GM18520 (cell line): ENCODE results near the gene FOXO3.

Source experiments
- ATAC-seq: cut with Tn5 transposase; IDR thresholded peaks from one replicate; pipeline ENCODE4 v1.9.1; 2021; ENCODE audit not compliant: unreplicated experiment

FOXO3 gene

GRCh38 chr6:108626777-108627176 is 66.1 kb downstream of the FOXO3 start:
- no peak for ATAC-seq

DNA sequence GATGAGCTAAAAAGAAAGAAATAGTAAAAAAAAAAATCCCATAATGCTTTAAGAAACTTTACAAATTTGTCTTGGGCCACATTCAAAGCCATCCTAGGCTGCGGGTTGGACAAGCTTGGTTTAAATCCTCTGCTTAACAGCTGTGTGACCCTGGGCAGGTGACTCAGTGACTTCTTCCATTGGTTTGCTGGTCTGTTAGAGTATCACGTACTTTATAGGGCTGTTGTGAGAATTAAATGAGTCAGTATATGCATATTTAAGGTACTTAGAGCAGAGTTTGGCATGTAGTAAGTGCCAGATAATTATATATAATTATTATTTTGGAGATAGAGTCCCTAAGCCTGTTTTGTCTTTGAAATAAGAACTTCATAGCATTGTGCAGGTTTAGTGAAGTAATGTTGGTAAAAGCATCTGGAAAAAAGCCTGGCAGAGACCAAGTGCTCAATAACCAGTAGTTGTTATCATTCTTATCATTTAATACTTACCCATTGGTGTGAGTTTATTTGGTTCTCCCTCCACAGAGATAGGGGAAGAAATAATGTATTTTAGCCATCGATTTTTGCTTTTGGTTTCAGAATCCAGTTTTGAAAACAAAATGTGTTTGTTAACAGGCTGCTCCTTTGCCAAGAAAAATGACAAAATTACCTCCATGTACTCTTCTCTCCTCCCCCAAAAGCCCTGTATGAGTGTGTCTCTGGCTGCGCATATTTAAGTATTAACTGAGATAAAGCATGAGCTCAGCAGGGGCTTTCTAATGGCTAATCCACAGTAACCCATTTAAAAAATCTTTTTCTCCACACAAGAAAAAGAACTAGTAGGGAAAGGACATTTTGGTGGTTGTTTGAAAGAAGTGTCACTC is 67.2 kb downstream of the FOXO3 start:
- ATAC-seq, result no peak

- ATAC-seq, result no peak
These were observed 69.5 kb downstream of the FOXO3 start for GRCh38 chr6:108630050-108630714.

DNA sequence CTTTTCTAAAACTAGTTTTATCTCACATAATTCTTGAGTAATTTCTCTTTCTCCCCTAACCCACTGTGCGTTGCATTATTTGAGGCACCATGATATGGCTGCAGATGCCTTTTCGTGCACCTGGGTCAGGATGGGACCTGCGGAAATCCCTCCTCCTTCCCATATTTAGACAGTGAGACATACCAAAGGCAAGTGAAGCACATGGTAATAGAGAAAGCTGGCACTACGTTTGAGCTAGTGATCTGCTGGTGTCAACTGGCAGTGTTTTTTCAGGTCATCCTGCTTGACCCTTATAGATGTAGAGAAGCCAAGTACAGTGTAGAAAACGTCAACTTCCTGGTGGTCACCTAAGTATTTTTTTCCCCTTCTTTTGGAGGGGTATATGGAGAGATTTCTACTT is 71.7 kb downstream of the FOXO3 start:
- no peak for ATAC-seq

DNA sequence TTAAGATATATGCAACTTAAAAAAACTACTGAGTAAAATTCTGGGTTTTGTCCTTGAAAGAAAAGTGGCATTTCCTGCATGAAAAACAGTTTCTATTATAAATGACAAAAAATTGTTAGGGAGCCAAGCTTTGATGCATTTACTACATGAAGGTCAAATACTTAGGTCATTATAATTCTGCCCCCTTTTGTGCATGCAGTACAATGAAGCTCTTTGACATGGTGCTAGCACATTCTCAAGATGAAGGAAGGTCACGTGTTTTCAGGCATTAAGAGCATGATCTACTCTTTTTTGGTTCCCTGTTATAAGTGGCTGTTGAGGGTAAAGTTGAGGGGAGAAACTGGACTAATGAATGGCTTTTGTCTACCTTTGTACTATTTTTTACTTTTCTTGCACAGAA is 72.7 kb downstream of the FOXO3 start:
- no peak for ATAC-seq

- no peak for ATAC-seq
These were observed 74.9 kb downstream of the FOXO3 start for GRCh38 chr6:108635505-108636226.

DNA sequence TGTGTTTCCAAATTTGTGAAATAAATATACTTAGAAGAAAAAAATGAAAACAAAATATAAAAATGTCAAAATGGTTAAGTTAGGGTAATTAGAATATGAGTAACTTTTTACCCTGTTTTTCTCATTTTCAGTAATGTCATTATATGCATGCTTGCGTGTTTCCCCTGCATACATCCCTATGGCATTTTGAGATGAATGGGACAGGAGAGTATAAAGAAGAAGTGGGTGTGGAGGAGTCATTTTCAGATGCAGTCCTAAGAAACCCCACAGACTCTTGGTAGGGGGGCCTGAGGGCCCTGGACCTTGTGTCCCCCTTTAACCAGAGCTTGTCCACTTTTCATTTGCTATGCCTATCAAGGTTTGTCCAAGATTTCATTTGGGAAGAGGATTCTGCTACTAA is 77.2 kb downstream of the FOXO3 start:
- no peak for ATAC-seq

DNA sequence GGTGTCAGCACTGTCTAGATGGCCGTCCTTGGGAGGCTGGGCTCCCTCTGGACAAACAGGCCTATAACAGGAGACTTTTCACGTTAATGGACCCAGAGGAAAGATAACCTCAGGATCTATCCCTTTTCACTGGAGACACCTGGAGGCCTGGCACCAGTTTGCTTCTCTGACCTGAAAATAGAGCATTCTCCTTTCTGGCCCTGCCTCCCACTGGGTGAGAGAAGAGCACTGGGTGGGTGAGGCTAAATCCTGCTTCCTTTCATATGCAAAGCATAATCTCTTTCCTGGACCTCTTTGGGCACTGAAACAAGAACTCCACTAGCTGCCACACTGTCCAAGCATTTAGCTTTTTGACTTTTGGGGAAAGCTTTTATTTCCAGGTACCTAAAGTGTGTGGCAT is 78.3 kb downstream of the FOXO3 start:
- ATAC-seq, result no peak

DNA sequence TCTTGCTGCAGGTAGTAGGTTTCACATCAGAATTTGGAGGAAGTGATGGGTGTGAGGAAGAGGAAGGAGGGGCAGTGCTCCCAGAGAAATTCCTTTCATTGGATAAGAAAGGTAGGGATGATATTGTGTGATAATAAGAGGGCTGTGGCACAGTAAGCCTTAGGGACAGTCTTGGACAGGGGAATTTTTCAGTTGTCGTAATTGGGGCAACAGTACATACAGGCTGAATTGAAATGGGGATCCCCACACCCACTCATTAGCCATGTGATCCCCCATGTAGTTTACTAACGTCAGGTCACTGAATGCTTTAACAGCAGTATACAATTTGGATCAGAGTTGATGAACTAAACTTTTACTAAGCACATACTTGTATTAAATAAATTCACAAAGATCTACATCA is 79.4 kb downstream of the FOXO3 start:
- no peak for ATAC-seq

GRCh38 chr6:108643184-108643583 is 82.5 kb downstream of the FOXO3 start:
- ATAC-seq, result no peak

DNA sequence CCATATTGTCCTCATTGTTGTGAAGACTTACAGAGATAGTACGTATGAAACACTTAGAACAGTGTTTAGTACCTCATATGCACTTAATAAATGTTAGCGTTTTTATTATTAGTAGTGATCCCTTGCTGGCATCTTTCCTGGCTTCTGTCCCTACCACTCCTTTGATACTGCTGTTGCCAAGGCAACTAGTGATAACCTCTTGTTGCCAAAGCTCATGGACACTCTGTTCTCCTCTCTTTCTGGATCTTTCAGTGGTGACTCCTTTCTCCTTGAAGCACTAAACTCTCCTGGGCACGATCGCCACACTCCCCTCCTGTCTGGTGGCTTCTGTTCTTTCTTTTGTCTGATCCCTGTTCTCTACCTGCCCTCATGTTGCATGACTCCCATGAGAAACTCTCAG is 83.5 kb downstream of the FOXO3 start:
- no peak for ATAC-seq

DNA sequence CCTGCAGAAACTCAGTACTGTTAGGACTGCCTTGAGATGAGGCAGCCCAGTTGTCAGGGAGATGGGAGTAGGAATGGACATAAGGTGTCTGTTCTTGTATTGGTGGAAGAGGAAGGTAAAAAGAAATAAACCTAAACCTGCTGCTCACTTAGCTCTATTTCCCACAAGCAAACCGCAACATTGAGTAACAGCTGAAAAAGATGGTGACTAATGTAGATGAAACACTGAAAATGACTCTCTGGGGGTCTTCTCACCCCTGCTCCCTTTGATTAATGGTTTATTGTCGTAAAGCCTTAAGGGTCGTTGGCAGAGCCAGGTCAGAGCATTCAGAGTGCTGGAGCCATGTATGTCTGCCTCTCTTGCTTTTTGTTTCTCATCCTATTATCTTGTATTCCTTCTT is 87.5 kb downstream of the FOXO3 start:
- no peak for ATAC-seq

DNA sequence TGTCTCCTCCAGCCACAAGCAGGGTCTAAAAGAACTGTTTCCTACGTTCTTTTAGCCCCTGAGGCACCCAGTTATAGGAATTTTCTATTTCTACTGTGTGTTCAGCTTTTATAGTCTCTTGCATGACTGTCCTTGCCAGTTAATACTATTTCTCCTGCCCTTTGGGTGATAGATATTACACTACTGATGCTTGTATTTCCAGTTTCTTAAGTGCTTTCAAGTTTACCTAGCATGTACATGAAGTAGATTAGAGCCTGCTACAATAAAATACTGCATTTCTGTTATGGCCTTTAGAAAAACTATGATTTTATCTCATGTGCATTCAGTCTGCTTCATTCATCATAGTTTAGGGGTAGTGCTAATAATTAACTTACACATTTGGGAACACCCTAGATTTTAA is 89.6 kb downstream of the FOXO3 start:
- ATAC-seq, result no peak

GRCh38 chr6:108650781-108651180 is 90.1 kb downstream of the FOXO3 start:
- no peak for ATAC-seq

DNA sequence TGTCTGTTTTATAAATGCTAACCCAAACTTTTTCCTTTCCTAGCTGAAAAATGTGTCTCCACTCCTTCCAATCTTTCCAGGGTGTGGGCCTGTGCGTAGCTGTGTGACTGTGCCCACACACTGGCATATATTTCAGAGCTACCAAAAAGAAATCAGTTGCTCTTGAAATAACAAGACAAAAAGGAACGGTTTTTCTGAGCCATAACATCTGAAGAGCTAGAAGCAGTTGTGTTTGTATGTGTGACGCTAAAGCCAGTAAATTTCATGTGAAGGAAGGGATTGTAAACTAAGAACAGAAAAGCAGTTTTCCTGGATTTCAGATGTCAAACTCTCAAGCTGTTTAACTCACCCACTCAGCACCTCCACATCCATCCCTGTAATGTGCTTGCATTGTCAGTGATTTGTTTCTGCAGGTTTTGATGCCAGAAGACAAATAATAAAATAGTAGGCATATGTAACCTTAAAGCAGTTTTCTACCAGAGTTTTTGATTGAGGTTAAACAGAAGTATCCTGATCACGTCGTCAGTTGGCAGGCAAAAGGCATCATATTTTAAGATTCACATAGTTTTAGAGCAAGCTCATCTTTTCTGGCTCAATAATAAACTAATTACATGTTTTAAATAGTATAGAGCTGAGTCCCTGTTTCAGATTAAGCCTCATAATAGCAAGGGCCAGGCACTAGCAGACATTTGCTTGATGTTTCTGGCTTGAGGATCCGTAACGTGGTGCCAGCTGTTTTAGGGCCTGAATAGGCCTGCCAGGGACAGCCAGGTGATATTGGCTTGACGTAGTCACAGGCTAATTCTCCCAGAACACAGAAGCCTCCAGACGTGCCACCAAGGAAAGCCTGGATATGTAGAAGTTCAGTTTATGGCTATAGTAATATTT is 90.9 kb downstream of the FOXO3 start:
- no peak for ATAC-seq

DNA sequence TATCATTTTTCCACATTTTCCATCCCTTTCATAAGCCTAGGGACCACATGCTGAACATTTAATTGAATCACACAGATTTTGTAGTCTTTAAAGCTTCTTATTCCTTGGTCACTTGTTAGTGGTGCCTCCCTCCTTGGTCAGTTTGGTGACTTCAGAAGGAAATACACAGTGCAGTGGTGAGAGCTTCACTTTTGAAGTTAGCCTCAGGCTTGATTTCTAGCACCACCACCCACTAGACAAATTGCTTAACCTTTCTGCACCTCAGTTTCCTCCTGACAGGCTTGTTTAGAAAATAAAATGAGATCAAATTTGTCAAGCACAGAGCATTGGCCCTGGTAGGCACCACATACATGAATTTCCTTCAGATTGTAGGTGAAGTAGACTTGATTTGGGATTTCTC is 91.7 kb downstream of the FOXO3 start:
- ATAC-seq, result no peak

- ATAC-seq, result no peak
These were observed 93.2 kb downstream of the FOXO3 start for GRCh38 chr6:108653949-108654348.

- ATAC-seq, result no peak
These were observed 93.9 kb downstream of the FOXO3 start for GRCh38 chr6:108654465-108655106.

DNA sequence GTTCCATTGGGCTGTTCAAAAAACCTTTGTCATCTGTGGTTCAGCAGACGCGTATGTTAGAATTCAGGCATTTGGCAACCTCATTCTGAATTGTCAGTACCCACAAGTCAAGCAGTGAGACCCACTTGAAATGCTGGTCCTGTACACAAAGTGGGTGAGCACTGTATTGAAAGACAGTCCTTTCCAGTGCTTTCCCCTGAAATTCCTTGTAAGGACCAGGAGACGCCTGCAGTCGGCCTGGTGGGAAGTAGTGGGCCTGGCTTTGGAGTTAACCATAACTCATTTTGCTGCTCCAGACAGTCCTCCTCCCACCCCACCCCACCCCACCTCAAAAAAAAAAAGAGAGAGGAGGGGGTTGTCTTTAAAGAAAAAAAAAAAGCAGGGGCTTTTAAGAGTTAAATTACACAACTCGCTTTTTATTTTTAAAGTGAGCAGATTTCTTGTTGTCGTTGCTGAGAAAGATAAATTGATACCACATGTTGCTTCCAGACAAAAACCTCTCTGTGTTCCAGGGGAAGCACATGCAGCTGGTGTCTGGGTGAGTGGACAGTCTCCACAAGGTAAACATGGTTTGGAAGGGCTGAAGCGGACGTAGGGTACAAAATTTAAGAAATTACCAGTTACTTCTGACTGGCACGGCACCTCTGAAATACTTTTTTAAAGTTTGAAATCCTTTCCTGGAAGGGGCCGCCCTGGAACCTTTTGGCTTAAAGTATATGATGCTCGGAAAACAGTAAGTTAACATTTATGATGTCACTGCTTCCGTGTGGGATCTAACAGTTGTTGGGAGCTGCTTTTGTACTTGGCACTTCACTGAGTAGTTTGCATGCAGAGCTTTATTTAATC is 95.3 kb downstream of the FOXO3 start:
- ATAC-seq, result no peak

DNA sequence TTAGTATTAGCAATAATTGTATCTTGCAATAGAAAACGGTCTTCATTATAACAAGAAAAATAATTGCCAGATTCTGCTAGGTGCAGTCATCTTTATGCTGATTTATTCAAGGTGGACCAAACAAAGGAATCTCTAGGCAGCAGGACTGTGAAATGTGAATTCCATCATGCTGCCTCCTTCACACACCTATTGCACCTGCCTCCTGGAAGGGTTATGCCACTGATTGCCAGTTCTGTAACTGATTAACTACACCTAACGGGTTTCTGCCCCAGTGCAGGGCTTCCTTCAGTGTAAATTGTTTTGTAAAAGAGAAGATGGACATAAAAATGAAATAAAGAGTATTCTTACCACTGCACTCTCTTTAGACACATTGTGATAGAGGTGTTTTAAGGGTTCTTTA is 96.1 kb downstream of the FOXO3 start:
- no peak for ATAC-seq
